K562 (cell line): ENCODE data around the gene CKM. TPM values are rescaled to one million over a fixed set of nuclear protein-coding genes. Genes with fewer than 3 reads are reported as not detected.
A peak's percentile ranks its signal among the peaks of the same experiment; 100 is the strongest.

ENCODE experiments used
- BCOR ChIP-seq: fragments of 450-650 bp; IDR thresholded peaks from 2 replicates; pipeline ENCODE4 v1.6.1; 2016
- CBX3 ChIP-seq, 2 experiments: IDR thresholded peaks; 1 replicate in 1 of 2; 2 replicates in 1 of 2; pipeline ENCODE4 v1.6.1; 2012; ENCODE audit warnings: inconsistent platforms in 2 of 2, low read length in 2 of 2, borderline replicate concordance in 1 of 2, control low read depth in 1 of 2
- CEBPG ChIP-seq, 3 experiments: fragments of 200-800 bp in 1 of 3; sonication (Bioruptor generic) in 1 of 3; sonication (generic) in 1 of 3; formaldehyde crosslinking in 1 of 3; IDR thresholded peaks in 2 of 3; conservative IDR thresholded peaks in 1 of 3; 2 replicates each; pipeline versions ENCODE4 v1.6.1 to v1.8.0; 2016 to 2022; ENCODE audit warnings: missing compliant biosample characterization in 2 of 3, missing genetic modification characterization in 2 of 3, mild to moderate bottlenecking in 1 of 3, missing genetic modification reagents in 1 of 3
- DDX20 ChIP-seq: fragments of 450-650 bp; IDR thresholded peaks from 2 replicates; pipeline ENCODE4 v1.6.1; 2016; ENCODE audit warnings: missing genetic modification characterization, low read depth, mild to moderate bottlenecking, missing compliant biosample characterization, moderate library complexity
- FOXP1 ChIP-seq: sonication (generic); formaldehyde crosslinking; IDR thresholded peaks from 2 replicates; pipeline ENCODE4 v1.8.0; 2022; ENCODE audit warnings: mild to moderate bottlenecking, missing genetic modification reagents
- KDM2B ChIP-seq: fragments of 250-450 bp; sonication (Bioruptor Pico); IDR thresholded peaks from 2 replicates; pipeline ENCODE4 v1.8.0; 2021; ENCODE audit warnings: mild to moderate bottlenecking, moderate library complexity
- NFATC3 ChIP-seq: fragments of 450-650 bp; IDR thresholded peaks from 2 replicates; pipeline ENCODE4 v1.6.1; 2017; ENCODE audit warnings: mild to moderate bottlenecking
- NFIC ChIP-seq: fragments of 450-650 bp; IDR thresholded peaks from 2 replicates; pipeline ENCODE4 v1.6.1; 2017; ENCODE audit warnings: mild to moderate bottlenecking, inconsistent platforms
- NFRKB ChIP-seq: fragments of 450-650 bp; IDR thresholded peaks from 2 replicates; pipeline ENCODE4 v1.6.1; 2016; ENCODE audit warnings: low read depth
- NFYB ChIP-seq: IDR thresholded peaks from 2 replicates; pipeline ENCODE4 v1.6.1; 2011; ENCODE audit warnings: mild to moderate bottlenecking, moderate library complexity; ENCODE audit not compliant: insufficient read length; ENCODE audit errors: extremely low read depth
- PHTF2 ChIP-seq: fragments of 250-450 bp; sonication (Bioruptor Pico); IDR thresholded peaks from 2 replicates; pipeline ENCODE4 v1.5.0; 2021; ENCODE audit warnings: mild to moderate bottlenecking
- POLR2G ChIP-seq: fragments of 200-400 bp; formaldehyde crosslinking; IDR thresholded peaks from 2 replicates; pipeline ENCODE4 v1.6.1; 2017; ENCODE audit warnings: low read depth, mild to moderate bottlenecking, antibody characterized with exemption, low read length, moderate library complexity
- POU5F1 ChIP-seq: fragments of 150-350 bp; IDR thresholded peaks from 2 replicates; pipeline ENCODE4 v1.6.1; 2014; ENCODE audit warnings: borderline replicate concordance, low read length, low read depth, mild to moderate bottlenecking; ENCODE audit not compliant: partially characterized antibody
- PRMT5 ChIP-seq: sonication (generic); formaldehyde crosslinking; IDR thresholded peaks from 2 replicates; pipeline ENCODE4 v1.5.0; 2020; ENCODE audit warnings: missing genetic modification reagents
- RBFOX2 ChIP-seq: fragments of 200-400 bp; formaldehyde crosslinking; IDR thresholded peaks from 2 replicates; pipeline ENCODE4 v1.6.1; 2017; ENCODE audit warnings: low read depth, mild to moderate bottlenecking, low read length, moderate library complexity
- RFX7 ChIP-seq: fragments of 250-450 bp; sonication (Bioruptor Pico); IDR thresholded peaks from 2 replicates; pipeline ENCODE4 v1.5.1; 2021; ENCODE audit warnings: mild to moderate bottlenecking
- RNF2 ChIP-seq: sonication (generic); IDR thresholded peaks from 2 replicates; pipeline ENCODE4 v1.6.1; 2016
- SMARCB1 ChIP-seq: IDR thresholded peaks from 2 replicates; pipeline ENCODE4 v1.6.1; 2011; ENCODE audit warnings: improper control_type of control experiment, low read depth; ENCODE audit not compliant: insufficient read length
- SRSF9 ChIP-seq: fragments of 200-400 bp; formaldehyde crosslinking; IDR thresholded peaks from 2 replicates; pipeline ENCODE4 v1.6.1; 2017; ENCODE audit warnings: low read depth, low read length, borderline replicate concordance
- TRIM24 ChIP-seq, 2 experiments: fragments of 450-650 bp; IDR thresholded peaks; 2 replicates each; pipeline ENCODE4 v1.6.1; 2016
- TSC22D4 ChIP-seq: fragments of 450-650 bp; IDR thresholded peaks from 2 replicates; pipeline ENCODE4 v1.6.1; 2016; ENCODE audit warnings: missing genetic modification characterization, missing biosample characterization, control low read depth
- ZBTB1 ChIP-seq: sonication (generic); formaldehyde crosslinking; IDR thresholded peaks from 2 replicates; pipeline ENCODE4 v1.8.1; 2023; ENCODE audit warnings: missing genetic modification reagents, low read depth, mild to moderate bottlenecking, borderline replicate concordance
- ZFP30 ChIP-seq: fragments of 250-450 bp; sonication (Bioruptor Pico); IDR thresholded peaks from 2 replicates; pipeline ENCODE4 v1.8.0; 2022; ENCODE audit warnings: moderate library complexity, mild to moderate bottlenecking, inconsistent platforms, borderline replicate concordance
- ZNF134 ChIP-seq: fragments of 250-450 bp; sonication (Bioruptor Pico); conservative IDR thresholded peaks from 2 replicates; pipeline ENCODE4 v1.4.0; 2020
- ZNF140 ChIP-seq: fragments of 250-450 bp; sonication (Bioruptor Pico); IDR thresholded peaks from 2 replicates; pipeline ENCODE4 v1.8.0; 2021; ENCODE audit warnings: moderate library complexity, mild to moderate bottlenecking, inconsistent platforms
- ZNF197 ChIP-seq: fragments of 200-800 bp; sonication (Bioruptor generic); IDR thresholded peaks from 2 replicates; pipeline ENCODE4 v1.6.1; 2016; ENCODE audit warnings: low read depth, missing genetic modification characterization, missing compliant biosample characterization
- ZNF644 ChIP-seq: fragments of 200-800 bp; sonication (Bioruptor generic); IDR thresholded peaks from 2 replicates; pipeline ENCODE4 v1.6.1; 2016; ENCODE audit warnings: low read depth, missing genetic modification characterization, missing compliant biosample characterization
- ZNF695 ChIP-seq: fragments of 450-650 bp; formaldehyde crosslinking; IDR thresholded peaks from 2 replicates; pipeline ENCODE4 v1.4.0; 2020; ENCODE audit warnings: mild to moderate bottlenecking, moderate library complexity
- polyA plus RNA-seq, 8 experiments: library from polyadenylated mRNA; depleted of rRNA in 4 of 8; stranded (reverse) in 5 of 8; unstranded in 3 of 8; fragments of >200 nt; fragmentation: Nextera tagmentation in 2 of 8; fragmentation: Illumina TruSeq in 1 of 8; extraction: Ambion mirVana in 2 of 8; extraction: Trizol in 1 of 8; gene quantifications; 2 replicates each; pipeline versions ENCODE4 v1.2.1 to v1.2.3, GENCODE V29; 2011 to 2014; ENCODE audit warnings: inconsistent platforms in 1 of 8, missing spikeins in 1 of 8
- total RNA-seq, 7 experiments: library from RNA; depleted of rRNA in 6 of 7; stranded (reverse); fragments of >200 nt in 6 of 7; fragmentation: Illumina TruSeq in 2 of 7; extraction: Trizol in 2 of 7; gene quantifications; 2 replicates each; pipeline versions ENCODE4 v1.2.1 to v1.2.3, GENCODE V29; 2011 to 2021; ENCODE audit warnings: low replicate concordance in 1 of 7
- TF ChIP-seq, protein P1 (sequence below): sonication (generic); formaldehyde crosslinking; IDR thresholded peaks from 2 replicates; pipeline ENCODE4 v1.9.0; 2022; ENCODE audit warnings: mild to moderate bottlenecking, missing genetic modification reagents
- TF ChIP-seq, protein P2 (sequence below): sonication (generic); formaldehyde crosslinking; IDR thresholded peaks from 2 replicates; pipeline ENCODE4 v1.8.1; 2022; ENCODE audit warnings: missing genetic modification reagents

Gene CKM
- total and polyA plus RNA-seq, 9 of the 15 experiments (the other 6 are each of a cell fraction or from before 2014, with no cell fraction given) = 0.06 to 0.17 (median 0.09) TPM; not detected in 4

DNA sequence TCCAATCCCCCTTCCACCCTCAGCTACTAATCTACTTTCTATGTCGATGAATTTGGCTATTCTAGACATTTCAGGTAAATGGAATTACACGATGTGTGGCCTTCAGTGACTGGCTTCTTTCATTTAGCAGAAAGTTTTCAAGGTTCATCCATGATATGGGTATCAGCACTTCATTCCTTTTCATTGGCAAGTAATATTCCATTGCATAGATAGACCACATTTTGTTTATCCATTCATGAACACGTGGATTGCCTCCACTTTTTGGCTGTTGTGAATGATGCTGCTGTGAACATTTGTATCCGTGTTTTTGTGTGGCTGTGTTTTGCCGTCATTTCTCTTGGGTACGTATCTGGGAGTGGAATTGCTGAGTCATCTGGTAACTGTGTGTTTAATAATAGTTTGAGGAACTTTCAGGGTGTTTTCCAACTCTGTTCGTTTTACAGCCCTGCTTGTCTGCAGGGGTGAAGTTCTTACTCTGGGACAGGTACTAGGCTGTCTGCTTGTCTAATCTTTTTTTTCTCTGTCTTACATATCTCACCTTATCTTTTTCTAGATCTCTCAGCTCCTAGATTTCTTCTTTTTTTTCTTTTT lies 39.1 kb downstream of the CKM start (continued):
- TF ChIP-seq NFYB (no peak), KDM2B (CRISPR knock-in tag) (no peak), FOXP1 (CRISPR knock-in tag) (no peak), ZNF140 (no peak), POLR2G (no peak), ZNF134 (CRISPR knock-in tag) (no peak), RBFOX2 (no peak), RNF2 (no peak), RFX7 (no peak), ZFP30 (CRISPR knock-in tag) (no peak), ZNF644 (tag) (no peak), CBX3 (IDR thresholded peaks at IDR 0.05; ENCODE audit: borderline replicate concordance in 1 of 2, low read length in 2 of 2) (0 out of 3 replicates have a peak, but pooled peaks of 1 of the 2 experiments have one; percentile 36), SMARCB1 (no peak), NFIC (no peak), ZBTB1 (CRISPR knock-in tag) (no peak), ZNF197 (CRISPR knock-in tag) (no peak), POU5F1 (no peak), SRSF9 (no peak), PHTF2 (no peak), ZNF695 (CRISPR knock-in tag) (no peak), NFRKB (no peak), PRMT5 (CRISPR knock-in tag) (no peak), BCOR (peak; percentile 92), CEBPG (CRISPR knock-in tag; IDR thresholded peaks at IDR 0.05) (no peak), CEBPG (tag; conservative IDR thresholded peaks at IDR 0.05 in 1 of 2, IDR thresholded peaks at IDR 0.05 in 1 of 2) (no peak), TSC22D4 (tag) (no peak), NFATC3 (no peak), DDX20 (tag) (no peak), TRIM24 (IDR thresholded peaks at IDR 0.05) (no peak)
- TF ChIP-seq, protein P1, sequence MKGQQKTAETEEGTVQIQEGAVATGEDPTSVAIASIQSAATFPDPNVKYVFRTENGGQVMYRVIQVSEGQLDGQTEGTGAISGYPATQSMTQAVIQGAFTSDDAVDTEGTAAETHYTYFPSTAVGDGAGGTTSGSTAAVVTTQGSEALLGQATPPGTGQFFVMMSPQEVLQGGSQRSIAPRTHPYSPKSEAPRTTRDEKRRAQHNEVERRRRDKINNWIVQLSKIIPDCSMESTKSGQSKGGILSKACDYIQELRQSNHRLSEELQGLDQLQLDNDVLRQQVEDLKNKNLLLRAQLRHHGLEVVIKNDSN = no peak
- TF ChIP-seq, protein P2, sequence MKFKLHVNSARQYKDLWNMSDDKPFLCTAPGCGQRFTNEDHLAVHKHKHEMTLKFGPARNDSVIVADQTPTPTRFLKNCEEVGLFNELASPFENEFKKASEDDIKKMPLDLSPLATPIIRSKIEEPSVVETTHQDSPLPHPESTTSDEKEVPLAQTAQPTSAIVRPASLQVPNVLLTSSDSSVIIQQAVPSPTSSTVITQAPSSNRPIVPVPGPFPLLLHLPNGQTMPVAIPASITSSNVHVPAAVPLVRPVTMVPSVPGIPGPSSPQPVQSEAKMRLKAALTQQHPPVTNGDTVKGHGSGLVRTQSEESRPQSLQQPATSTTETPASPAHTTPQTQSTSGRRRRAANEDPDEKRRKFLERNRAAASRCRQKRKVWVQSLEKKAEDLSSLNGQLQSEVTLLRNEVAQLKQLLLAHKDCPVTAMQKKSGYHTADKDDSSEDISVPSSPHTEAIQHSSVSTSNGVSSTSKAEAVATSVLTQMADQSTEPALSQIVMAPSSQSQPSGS (CRISPR knock-in tag) = no peak
